Activated CD4-positive, alpha-beta memory T cell treated with anti-CD3 and anti-CD28 coated beads for 36 hours (primary cell): ENCODE results near the gene SAP30. TPM values are rescaled to one million over a fixed set of nuclear protein-coding genes. Genes with fewer than 3 reads are reported as not detected.
A peak's percentile ranks its signal among the peaks of the same experiment; 100 is the strongest.

ENCODE experiments used
- CTCF ChIA-PET: fragments of 350-600 bp; sonication (Branson Sonifier 250); formaldehyde crosslinking; loops from one replicate; lab custom pipeline; 2021; ENCODE audit warnings: antibody characterized with exemption, inconsistent platforms; lab: Charles Lee
- POLR2A ChIA-PET: fragments of 350-600 bp; sonication (Branson Sonifier 250); formaldehyde crosslinking; loops from one replicate; lab custom pipeline; 2021; ENCODE audit warnings: antibody characterized with exemption; lab: Charles Lee
- DNase-seq: peaks from one replicate; pipeline ENCODE4 v3.0.0-alpha.2; 2020
- H3K27ac Mint-ChIP-seq: one replicate; pipeline ENCODE4 v1.8.0; 2021; ENCODE audit warnings: mixed read lengths
- H3K27me3 Mint-ChIP-seq: one replicate; pipeline ENCODE4 v1.8.0; 2021; ENCODE audit warnings: mixed read lengths
- H3K36me3 Mint-ChIP-seq: one replicate; pipeline ENCODE4 v1.8.0; 2021; ENCODE audit warnings: mixed read lengths
- H3K4me1 Mint-ChIP-seq: one replicate; pipeline ENCODE4 v1.8.0; 2021; ENCODE audit warnings: low read depth, mixed read lengths
- H3K4me3 Mint-ChIP-seq: one replicate; pipeline ENCODE4 v1.8.0; 2021; ENCODE audit warnings: mild to moderate bottlenecking, mixed read lengths
- H3K9me3 Mint-ChIP-seq: one replicate; pipeline ENCODE4 v1.8.0; 2021; ENCODE audit warnings: mixed read lengths
- intact Hi-C: fragments of 100-400 bp; cut with micrococcal nuclease; formaldehyde crosslinking; loops from one replicate; pipeline ENCODE4 v1.15.1; 2023
- total RNA-seq, 2 experiments: library from RNA; stranded (reverse); gene quantifications; one replicate each; pipeline ENCODE4 v1.2.3, GENCODE V29; 2021

SAP30 gene
- total RNA-seq, 2 experiments from 2014 or later = 26.1 to 26.5 TPM

DNA sequence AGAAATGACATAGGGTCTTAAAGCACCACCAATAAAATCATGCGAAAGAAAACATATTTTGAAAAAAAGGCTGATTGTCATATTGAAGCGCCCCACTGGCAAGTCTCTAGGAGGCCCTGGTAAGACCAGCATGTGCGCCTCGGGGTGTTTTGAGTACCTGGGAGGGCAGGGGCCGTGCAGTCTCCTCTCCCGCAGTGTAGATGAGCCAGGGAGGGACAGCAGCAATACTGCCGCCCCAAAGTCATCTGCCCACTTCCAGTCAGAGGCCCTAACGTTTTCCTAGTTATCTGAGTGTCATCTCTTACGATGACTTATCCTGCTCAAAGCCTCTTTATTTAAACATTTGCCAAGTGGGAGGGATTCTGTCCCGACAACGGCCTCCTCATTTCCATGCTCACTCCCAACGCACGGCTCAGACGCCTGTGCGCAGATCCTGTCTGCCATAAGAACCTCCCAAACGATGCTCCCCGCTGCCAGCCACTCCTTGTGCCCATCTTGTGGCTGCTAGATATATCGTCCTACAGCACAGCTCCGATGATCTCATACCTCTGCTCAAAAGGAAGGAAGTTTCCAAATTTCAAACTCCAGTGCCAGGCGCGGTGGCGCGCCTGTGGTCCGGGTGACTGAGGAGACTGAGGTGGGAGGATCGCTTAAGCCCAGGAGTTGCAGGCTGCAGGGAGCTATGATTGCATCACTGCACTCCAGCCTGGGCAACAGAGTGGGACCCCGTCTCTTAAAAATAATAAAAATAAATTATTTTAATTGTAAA is 45.3 kb downstream of the SAP30 start:
- Mint-ChIP-seq H3K36me3 (no peaks in the 10 kb centered on the region), H3K4me3 (no peak overlapping the region), H3K27me3 (no peaks in the 10 kb centered on the region), H3K9me3 (no peaks in the 10 kb centered on the region), H3K27ac (no peak overlapping the region), H3K4me1 (peaks cover 3% of the 10 kb centered on the region)
- DNase-seq = no peak
- ChIA-PET POLR2A (interaction anchor here (1.0 kb wide), 1 partner anchor 46 kb away, joined by 5 read pairs; no protein-coding TSS in a partner anchor), CTCF (interaction anchor here (0.6 to 13.8 kb wide), 14 partner anchors 9 to 1011 kb away, joined by 3 to 150 read pairs (median 3); no protein-coding TSS in a partner anchor)
- intact Hi-C loops = loop anchor here (2.0 to 10.0 kb wide), 3 partner anchors 43 to 389 kb away; no protein-coding TSS in a partner anchor

- Mint-ChIP-seq H3K27me3 (no peaks in the 10 kb centered on the region), H3K4me3 (no peak overlapping the region), H3K9me3 (no peaks in the 10 kb centered on the region), H3K4me1 (peaks cover 3% of the 10 kb centered on the region), H3K36me3 (no peaks in the 10 kb centered on the region), H3K27ac (no peak overlapping the region)
- ChIA-PET CTCF (interaction anchor here (0.7 to 13.8 kb wide), 12 partner anchors 12 to 404 kb away, joined by 3 to 150 read pairs (median 5); no protein-coding TSS in a partner anchor), POLR2A (no interaction called here)
- DNase-seq = no peak
- intact Hi-C loops = loop anchor here (1.0 to 10.0 kb wide), 5 partner anchors 45 to 405 kb away; no protein-coding TSS in a partner anchor
These were observed 47.1 kb downstream of the SAP30 start for GRCh38 chr4:173417833-173418232.

GRCh38 chr4:173418639-173419038 is 47.9 kb downstream of the SAP30 start:
- H3K4me3 Mint-ChIP-seq = no peak overlapping the region
- peaks cover 3% of the 10 kb centered on the region for H3K4me1 Mint-ChIP-seq
- H3K9me3 Mint-ChIP-seq = no peaks in the 10 kb centered on the region
- intact Hi-C loops = loop anchor here (5.0 to 10.0 kb wide), 2 partner anchors 134 to 391 kb away; no protein-coding TSS in a partner anchor
- no peaks in the 10 kb centered on the region for H3K36me3 Mint-ChIP-seq
- POLR2A ChIA-PET = no interaction called here
- no peak for DNase-seq
- H3K27me3 Mint-ChIP-seq = no peaks in the 10 kb centered on the region
- CTCF ChIA-PET = interaction anchor here (0.9 to 13.8 kb wide), 13 partner anchors 13 to 405 kb away, joined by 3 to 150 read pairs (median 6); no protein-coding TSS in a partner anchor
- H3K27ac Mint-ChIP-seq = no peak overlapping the region

GRCh38 chr4:173420324-173420752 is 49.6 kb downstream of the SAP30 start:
- H3K27ac Mint-ChIP-seq = no peak overlapping the region

DNA sequence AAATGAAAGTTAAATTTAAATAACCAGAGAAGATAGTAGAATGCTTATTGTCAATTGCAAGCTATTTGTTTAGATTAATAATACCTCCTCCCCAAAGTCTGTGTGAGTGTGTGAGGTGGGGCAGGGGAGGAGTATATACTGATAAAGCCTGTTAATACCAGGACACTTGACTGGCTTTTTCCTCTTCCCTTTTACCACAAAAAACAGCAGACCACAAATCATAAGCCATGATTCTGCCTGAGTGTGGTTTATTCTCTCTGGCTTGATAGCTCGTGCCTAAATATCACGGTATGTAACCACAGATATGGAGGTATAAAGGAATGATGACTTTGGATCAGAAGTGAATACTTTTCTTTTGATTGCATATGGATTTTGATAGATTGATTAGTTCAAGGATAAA is 50.0 kb downstream of the SAP30 start:
- H3K36me3 Mint-ChIP-seq = no peaks in the 10 kb centered on the region
- intact Hi-C loops = loop anchor here (1.0 to 5.0 kb wide), 2 partner anchors 74 to 736 kb away; no protein-coding TSS in a partner anchor
- no peak overlapping the region for H3K27ac Mint-ChIP-seq
- POLR2A ChIA-PET = interaction anchor here (0.6 to 1.1 kb wide), 2 partner anchors 51 to 119 kb away, joined by 3 read pairs; no protein-coding TSS in a partner anchor
- H3K27me3 Mint-ChIP-seq = no peaks in the 10 kb centered on the region
- CTCF ChIA-PET = interaction anchor here (0.5 to 13.8 kb wide), 25 partner anchors 8 to 1274 kb away, joined by 3 to 150 read pairs (median 4); no protein-coding TSS in a partner anchor
- no peak overlapping the region for H3K4me3 Mint-ChIP-seq
- no peak for DNase-seq
- peaks cover 13% of the 10 kb centered on the region for H3K4me1 Mint-ChIP-seq
- no peaks in the 10 kb centered on the region for H3K9me3 Mint-ChIP-seq

More at GRCh38 chr4:173420324-173420752, 49.6 kb downstream of the SAP30 start:
- no peak for DNase-seq
- no peaks in the 10 kb centered on the region for H3K27me3 Mint-ChIP-seq
- peaks cover 8% of the 10 kb centered on the region for H3K4me1 Mint-ChIP-seq
- intact Hi-C loops = loop anchor here (1.0 to 5.0 kb wide), 2 partner anchors 74 to 737 kb away; no protein-coding TSS in a partner anchor
- ChIA-PET CTCF (interaction anchor here (0.5 to 13.8 kb wide), 26 partner anchors 9 to 1274 kb away, joined by 3 to 150 read pairs (median 4); no protein-coding TSS in a partner anchor), POLR2A (interaction anchor here (0.6 to 1.1 kb wide), 2 partner anchors 50 to 118 kb away, joined by 3 read pairs; no protein-coding TSS in a partner anchor)
- H3K4me3 Mint-ChIP-seq = no peak overlapping the region
- no peaks in the 10 kb centered on the region for H3K9me3 Mint-ChIP-seq
- no peaks in the 10 kb centered on the region for H3K36me3 Mint-ChIP-seq

DNA sequence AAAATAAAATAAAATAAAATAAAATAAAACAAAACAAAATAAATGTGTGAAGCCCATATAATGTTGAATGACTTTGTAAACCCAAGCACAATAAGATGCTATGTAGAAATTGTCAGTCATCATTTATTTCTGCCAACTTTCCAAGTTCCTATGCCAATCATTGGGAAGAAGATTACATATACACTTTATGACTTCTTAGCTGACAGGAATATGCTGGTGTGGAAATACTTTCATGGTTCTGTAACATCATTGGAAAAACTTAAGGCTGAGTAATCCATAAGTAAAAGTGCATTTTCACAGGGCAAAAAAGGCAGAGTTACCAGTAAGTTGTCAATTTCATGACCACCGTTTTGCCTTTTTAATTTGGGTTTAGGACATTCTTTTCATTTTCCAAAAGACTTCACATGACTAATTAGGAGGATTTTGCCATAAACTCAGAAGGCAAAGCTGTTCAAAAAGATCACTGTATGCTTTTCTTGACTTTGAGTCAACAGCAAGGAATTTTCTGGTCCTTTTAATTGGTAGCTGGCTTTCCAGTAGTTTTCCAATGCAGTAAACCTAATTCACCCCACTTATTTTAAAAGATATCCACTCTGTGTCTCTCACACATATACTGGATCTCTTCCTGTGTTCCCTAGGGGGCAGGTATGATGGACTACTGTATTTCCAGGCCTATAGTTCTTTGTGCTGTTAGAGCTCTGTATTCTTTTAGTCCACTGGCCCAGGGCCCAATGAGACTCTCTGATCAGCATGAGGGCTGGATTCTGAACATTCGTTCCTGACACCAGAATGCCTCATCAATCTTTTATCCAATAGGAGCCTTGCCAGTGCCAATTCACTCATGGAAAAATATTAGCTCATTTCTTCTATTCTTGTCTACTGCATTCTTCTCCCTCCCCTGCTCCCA is 54.4 kb downstream of the SAP30 start:
- Mint-ChIP-seq H3K27me3 (no peaks in the 10 kb centered on the region), H3K27ac (no peak overlapping the region), H3K36me3 (no peaks in the 10 kb centered on the region), H3K9me3 (no peaks in the 10 kb centered on the region), H3K4me1 (peaks cover 28% of the 10 kb centered on the region), H3K4me3 (no peak overlapping the region)
- intact Hi-C loops = loop anchor here (5.0 kb wide), 1 partner anchor 732 kb away; no protein-coding TSS in a partner anchor
- no peak for DNase-seq
- ChIA-PET CTCF (interaction anchor here (0.9 to 1.6 kb wide), 6 partner anchors 9 to 124 kb away, joined by 3 to 8 read pairs (median 4); no protein-coding TSS in a partner anchor), POLR2A (no interaction called here)

GRCh38 chr4:173426064-173426463 is 55.3 kb downstream of the SAP30 start:
- POLR2A ChIA-PET = no interaction called here
- DNase-seq = no peak
- intact Hi-C loops = no loop called here
- CTCF ChIA-PET = interaction anchor here (0.9 to 1.6 kb wide), 2 partner anchors 68 to 125 kb away, joined by 3 to 8 read pairs; no protein-coding TSS in a partner anchor
- H3K27me3 Mint-ChIP-seq = no peaks in the 10 kb centered on the region
- peaks cover 4% of the 10 kb centered on the region for H3K9me3 Mint-ChIP-seq
- H3K36me3 Mint-ChIP-seq = no peaks in the 10 kb centered on the region
- peaks cover 25% of the 10 kb centered on the region for H3K4me1 Mint-ChIP-seq
- no peak overlapping the region for H3K4me3 Mint-ChIP-seq
- peak overlapping the region; percentile 42 for H3K27ac Mint-ChIP-seq

Other genes starting within 250 kb of the SAP30 start
- gene GALNT7, start 202.1 kb upstream of the SAP30 start, total RNA-seq = 10 to 100 TPM; 14.4 to 16.0 TPM
- 100 to 1,000 TPM; 610 to 614 TPM for gene HMGB2, start 36.6 kb upstream of the SAP30 start, total RNA-seq
- gene SCRG1, start 28.2 kb downstream of the SAP30 start, total RNA-seq = not detected
- gene HAND2, start 159.3 kb downstream of the SAP30 start, total RNA-seq = not detected